Inflammatory macrophage treated with lipopolysaccharide for 1 hour (primary cell): ENCODE results near the gene SDSL.

Experiments
- DNase-seq, 2 donors: peaks; one replicate each; pipeline ENCODE4 v3.0.0-alpha.2; 2020 to 2022

SDSL gene

DNA sequence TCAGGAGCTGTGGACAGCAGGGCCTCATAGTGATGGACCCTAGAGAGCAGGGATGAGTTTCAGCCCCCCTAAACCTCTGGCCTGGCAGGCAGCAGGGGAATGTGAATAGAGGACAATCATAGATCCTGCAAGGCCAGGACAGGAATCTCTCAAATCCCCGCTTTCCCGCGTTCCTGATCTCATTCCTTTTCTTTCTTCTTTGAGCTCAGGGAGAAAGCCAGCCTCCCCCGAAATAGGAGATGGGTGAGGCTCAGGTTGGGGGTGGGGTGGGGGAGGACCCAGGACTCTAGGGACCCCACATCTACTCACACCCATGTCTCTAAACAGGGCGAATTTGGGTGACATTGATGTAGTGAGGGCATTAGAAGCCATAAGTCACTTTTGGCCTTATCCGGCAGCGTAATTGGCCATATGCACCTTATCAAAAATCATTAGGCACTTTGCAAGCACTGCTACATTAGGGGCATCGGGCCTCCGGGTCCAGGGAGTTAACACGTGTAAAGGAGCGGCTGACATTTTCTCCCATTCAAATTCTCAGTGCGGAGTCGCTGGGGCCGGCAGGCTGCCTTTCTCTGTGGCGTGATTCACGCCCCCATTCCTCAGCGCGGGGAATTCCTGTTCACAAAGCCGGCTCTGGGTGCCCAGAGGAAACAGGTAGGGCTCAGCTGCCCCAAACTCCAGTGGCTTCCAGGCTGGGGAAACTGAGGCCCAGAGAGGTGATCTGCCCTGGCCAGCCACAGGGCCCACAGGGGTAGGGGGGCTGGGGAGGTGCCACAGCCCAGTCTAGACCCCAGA, 48.0 kb downstream of the SDSL start:
- DNase-seq: no peak

DNA sequence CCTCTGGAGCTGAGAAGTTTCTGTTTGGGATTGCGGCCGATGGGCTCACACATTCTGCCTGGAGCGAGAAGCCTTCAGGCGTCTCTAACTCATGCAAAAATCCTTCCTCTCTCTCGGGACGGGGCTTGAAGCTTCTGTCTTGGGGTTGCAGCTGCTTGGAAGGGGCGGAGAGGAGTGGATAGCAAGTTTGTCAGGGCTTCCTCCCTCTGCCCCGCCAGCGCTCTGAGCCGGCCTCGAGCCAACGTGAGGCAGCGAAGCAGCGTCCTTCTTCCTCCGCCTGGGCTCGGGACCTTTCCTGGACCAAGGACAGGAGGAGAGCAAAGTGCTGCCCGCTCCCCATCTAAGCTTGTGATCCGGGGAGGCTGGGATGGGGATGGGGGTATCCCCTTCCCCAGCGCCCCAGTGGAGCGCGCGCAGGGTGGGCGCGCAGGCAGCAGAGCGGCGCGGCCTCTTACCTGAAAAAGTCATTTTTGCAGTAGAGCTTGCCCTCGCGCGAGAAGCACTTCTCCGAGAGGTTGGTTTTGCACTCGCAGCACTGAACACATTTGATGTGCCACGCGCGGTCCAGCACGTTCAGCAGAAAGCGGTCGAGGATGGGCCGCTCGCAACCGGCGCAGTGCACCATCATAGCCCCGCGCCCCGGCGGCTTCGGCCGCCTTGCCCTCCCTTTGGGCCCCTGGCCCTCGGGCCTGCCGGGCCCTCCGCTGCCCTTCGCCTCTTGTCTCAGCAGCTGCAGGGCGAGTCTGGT, 48.9 kb downstream of the SDSL start:
- DNase-seq: no peak

DNA sequence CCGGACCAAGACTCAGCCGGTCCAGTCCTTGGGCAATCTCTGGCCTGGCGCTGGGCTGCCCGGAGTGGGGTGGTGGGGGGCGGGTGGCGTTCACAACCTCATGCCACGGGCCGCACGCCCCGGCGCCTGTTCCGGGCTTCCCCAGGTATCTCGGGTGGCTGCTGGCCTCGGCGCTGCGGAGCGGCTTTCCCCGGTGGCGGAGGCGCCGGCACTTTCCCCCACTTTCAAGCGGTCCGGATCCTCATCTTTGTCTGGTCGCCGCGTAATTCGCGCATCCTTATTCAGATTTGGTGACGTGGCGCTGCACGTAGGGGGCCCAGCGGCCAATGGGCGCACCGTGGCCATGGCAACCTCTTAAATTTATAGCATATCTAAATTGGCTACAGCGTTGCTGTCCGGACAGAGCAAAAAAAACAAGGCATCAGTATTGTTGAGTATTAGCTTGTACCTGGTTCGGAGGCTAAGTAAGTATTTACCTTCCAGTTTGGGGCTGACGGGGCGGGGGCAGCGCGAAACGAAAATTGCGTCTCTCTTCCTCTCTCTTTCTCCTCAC, 49.5 kb downstream of the SDSL start, which contains the start of gene LHX5:
Gene LHX5, minus strand, starts transcription at position 253 of the 553 bp plus-strand sequence. CDS start 373 bp downstream, outside the sequence.
- no peak for DNase-seq

DNA sequence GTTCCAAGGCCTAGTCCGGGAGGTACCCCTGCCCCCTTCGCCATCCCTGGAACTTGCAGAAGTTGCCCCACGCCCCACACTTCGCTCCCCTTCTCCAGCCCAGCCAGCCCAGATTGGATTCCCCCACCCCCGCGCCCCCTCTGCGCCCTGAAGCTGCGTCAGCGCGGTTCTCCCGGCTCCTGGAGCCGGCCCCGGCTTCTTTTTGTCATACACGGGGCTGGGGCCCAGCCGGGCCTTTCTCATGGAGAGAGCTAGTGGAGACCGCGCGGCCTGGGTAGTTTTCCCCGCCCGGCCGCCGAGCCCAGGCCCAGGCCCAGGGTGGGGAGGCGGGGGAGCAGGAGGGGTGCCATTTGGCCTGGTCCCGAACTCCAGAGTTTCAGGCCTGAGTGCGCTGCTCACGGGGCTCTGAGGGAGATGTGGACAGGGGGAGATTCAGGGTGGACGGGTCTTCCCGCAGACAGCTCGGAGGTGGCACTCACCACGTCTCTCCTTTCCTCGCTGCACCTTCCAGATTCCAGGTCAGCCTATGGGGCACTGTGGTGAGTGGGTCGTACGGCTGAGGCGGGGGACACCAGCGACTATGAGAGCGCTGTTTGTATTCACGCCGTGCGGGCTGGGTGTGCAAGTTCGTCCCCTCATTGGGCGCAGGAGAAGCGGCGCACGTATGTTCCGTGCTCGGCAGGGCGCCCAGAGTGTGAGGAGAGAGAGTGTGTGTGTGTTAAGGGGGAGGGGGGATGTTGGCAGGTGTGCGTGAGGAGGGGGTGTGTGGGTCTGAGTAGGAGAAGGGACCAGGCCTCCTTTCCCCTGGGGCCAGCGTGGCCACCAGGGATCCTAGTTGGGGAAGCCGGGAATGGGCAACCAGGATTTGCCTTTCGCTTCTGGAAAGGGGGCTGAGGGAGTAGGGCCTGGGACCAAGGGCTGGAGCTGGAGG, 50.3 kb downstream of the SDSL start:
- no peak for DNase-seq

DNA sequence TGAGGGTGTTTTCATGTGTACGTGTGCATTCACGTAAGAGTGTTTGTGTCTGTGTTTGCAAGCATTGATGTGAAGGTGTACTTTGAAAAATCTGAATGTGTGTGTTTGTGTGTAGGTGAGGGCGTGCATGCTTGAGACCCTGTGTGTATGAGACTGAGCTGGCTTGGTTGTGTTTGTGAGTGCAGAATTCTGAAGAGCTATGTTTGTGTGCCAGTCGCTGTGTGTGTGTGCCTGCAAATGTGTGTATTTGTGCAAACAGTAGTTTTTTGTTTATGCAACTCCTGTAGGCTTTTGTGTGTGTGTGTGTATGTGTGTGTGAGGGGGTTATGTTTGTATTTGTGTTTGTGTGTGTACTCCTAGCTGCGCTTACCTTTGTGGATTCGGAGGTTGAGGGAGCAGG, 51.2 kb downstream of the SDSL start:
- DNase-seq: no peak

DNA sequence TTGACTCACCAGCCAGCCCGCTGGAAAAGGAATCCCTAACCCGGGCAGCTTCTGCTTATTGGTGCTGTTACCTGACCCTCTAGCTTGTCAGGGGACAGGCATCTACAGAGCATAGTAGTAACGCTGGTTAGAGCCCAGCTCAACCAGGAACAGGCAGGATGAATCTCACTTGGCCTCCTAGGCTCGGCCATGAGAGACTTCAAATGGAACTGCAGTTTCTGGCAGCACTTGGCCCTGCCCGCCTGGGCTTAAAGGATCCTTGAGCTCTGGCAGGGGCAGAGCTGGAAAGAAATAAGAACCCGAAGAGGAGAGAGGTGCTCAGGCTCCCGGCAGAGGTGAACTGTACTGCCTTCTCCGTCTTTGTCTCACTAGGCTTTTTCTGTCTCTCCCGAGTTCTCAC, 51.8 kb downstream of the SDSL start:
- DNase-seq: no peak

DNA sequence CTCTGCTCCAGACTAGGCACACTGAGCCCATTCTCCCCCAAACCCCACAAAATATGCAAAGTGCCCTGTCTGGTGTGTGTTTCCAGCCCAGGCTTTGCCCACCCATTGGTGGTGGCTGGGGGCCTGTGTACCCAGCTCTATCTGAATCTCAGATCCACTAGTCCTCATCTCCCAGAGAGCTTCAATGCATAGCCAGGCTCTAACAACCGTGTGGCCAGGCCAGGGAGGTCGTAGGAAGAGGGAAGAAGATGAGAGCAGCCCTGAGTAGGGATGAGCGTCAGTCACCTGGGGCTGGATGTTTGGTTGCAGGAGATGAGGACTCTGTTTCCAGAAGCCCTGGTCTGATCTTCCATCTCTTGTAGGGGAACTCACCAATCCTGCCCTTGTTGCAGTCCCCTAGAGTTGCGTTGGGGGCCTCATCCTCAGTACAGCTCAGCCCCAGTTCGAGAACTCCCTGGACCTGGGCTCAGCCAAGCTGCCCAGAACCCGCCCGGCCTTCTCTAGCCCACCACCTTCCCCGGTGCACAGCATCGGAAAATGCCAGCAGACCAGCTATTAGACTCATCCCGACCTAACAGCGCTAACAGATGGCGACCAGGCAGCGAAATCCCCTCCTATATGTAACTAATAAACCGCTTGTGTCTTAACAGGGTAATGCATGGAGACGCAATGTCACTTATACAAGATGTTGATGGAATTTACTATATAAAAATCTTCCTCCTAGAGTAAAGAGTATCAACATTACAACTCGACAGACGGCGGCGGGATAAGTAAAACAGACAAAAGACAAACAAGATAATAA, 52.7 kb downstream of the SDSL start:
- no peak for DNase-seq

DNA sequence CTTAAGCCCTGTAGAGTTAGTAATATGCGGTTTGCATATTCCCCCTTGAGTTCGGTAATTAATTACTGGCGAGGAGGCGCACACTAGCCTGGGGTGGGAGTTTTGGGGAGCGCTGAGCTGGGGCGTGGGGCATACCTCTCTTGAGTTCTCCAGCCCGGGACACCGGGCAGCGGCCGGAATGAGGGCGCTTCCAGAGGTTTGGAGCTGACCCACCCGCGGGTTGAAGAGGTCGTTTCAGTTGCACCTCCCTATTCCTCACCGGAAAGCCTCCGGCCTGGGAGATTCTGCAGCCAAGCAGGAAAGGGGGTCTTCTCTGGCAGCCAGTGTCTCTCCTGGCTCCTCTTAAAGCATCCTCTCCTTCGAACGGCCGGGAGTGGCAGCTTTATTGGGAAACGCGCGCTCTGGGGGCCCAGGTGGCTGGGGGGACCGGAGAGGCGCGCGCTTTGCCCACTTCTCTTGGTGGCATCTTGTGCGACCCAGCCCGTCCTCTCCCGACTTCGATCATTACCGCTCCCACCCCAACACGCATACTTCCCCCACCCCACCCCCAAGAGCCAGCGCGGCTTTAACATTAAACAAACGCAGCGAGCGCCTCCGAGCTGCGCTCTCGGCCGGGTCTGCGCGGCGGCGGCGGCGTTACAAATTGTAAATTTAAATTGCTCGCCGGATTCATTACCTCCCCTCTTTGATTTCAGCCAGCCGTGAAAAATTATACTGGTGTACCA, 53.4 kb downstream of the SDSL start:
- no peak for DNase-seq

DNA sequence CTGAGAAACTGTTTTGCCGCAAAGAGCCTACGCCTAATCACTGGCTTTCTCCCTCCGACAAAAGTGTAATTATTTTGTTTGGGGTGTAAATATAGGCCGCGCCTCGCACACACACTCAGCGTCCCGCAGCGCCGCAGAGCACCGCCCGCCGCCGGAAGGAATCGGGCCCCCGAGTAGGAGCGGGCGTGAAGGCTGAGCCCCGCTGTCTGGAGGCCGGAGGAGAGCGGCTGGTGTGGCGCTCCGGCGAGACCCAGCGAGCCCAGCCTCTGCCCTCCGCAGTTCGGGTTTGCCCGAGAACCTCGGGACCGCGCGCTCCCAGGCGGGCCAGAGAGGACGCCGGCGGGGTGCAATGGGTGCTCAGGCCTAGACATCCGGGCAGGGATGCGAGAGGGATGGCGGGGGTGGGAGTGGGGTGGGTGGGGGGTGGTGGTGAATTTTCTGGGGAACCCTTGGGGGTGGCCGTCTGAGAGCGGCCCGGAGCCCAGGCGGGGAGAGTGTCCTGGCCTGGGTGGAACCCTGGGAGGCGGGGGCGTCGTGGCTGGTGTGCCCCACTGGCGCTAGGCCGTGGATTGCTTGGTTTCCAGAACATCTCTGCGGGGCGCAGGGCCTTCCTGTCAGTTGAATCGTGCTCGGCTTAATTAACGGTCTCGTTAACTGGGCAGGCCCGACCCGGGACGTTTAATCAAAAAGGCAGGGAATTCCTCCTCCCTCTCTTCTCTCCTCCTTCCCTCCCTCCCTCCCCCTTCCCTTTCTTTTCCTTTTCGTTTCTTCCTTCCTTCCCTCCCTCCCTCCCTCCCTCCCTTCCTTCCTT, 54.2 kb downstream of the SDSL start:
- DNase-seq: no peak

DNA sequence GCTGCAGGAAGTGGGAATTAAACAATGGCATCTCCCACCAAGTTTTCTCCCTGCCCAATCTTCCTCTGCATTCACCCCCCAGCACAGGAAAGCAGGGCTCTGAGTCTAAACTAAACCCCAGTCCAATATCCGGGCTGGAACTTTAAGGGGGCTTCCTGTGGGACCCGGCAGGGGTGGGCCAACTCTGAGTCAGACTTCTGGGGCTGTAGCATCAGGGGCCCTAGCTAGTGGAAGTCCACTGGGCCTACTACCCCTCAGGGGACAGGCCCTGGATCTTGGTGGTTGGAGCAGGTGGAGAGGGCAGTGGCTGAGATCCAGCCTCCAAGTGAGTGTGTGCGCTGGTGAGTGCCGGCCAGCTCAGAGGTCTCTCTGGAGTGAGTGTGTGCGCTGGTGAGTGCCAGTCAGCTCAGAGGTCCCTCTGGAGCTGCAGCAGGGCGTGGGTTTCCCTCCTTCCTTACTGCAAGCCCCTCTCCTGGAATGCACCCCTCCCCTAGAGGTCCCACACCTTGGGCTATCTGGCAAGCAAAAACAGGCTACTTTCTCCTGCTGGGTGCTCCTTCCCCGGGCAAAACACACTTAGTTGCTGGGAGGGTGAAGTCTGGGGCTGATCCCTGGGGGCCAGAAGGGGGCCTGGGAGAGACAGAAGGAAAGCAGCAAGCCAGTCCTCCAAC, 55.1 kb downstream of the SDSL start:
- no peak for DNase-seq

DNA sequence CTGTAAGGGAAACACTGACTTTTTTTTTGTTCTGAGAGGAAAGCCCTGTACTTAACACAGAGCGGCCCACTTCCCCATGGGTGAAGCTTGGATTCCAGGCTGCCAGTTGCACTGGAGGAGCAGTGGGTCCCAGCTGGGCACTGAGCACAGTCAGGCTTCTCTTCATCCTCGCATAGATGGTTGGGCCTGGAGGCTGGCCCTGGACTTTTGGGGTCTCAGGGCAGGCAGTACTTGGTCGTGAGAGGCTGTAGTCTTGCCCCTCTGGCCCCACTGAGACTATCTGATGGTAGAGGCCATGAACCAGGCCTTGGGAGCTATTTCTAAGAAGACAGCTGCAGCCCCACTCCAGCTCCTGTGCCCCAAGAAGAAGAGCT, 55.6 kb downstream of the SDSL start:
- no peak for DNase-seq

DNA sequence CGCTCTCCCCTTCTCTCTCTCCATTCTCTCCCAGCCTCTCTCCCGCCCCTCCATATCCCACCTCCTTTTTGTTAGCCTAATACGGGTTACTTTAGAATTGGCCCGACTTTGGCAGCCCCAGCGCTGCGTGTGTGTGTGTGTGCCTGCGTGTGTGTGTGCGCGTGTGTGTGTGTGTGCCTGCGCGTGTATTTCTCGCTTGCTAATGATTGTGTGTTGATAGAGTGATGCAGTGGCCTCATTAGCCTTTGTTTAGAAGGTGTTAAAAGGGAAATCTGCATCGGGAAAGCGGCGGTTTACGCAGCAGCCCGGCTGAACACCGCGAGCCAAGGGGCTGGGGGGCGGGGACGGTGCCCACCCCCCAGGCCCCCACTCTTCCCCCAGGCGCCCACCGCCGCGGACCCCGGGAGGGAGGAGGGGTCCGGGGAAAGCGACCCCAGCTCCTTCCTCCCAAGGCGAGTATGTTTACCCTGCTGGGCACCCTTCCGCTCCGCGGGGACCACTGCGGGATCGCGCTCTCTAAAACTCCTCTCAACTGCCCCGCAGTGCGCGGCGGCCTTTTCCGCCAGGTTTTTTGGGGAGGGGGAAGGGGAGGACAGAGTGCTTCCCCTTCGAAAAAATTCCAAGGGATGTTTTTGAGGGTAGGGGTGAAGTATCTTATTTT, 56.3 kb downstream of the SDSL start:
- no peak for DNase-seq

DNA sequence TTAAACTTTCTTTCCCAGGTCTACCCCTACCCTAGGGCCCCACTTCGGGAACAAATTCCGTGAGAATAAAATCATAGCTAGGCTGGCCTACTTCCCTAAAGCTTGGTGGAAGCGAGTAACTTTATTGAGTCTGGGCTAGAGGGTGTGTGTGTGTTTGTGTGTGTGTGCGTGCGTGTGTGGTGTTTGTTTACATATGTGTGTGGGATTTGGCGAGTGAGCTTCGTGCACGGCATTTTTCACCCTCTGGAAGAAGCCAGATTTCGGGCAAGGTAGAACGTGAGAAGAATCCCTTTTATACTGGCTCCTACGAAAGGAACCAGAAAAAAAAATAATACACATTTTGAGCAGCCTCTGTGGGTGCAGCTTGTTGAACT, 57.0 kb downstream of the SDSL start:
- no peak for DNase-seq

DNA sequence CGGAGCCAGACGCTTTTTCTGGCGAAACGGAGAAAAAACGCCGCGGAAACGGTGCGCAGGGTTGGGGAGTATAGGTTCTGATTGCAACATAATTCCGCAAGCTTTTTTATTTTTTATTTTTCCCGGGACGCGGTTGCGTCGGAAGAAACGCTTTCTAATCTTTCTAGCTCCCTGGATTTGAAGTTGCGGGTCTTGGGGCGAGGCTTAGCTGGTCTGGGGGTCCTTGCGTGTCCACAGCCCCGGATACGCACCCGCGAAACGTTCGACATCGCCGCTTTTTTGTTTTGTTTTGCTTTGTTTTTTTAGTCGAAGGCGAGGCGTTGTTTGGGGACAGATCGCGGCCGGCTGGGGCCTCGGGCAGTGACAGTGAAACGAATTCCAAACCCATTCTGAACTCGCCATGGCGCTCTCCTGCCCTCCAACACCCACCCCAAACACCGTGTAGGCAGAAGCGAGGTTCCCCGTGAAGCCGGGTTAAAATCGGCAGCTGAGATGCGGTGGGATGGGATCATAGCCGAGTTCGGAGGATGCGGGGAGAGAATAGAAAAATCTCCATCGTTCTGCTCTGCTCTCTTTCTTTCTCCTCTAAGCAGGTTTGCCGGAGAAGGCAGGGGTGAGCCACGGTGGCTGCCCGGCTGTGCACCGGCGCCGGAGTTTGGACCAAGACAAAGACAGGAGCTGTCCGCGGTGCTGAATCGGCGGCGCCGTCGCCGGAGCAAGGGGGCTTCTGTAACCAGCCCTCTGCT, 57.6 kb downstream of the SDSL start:
- peak in 1 of 2 donors; percentile 33 for DNase-seq

DNA sequence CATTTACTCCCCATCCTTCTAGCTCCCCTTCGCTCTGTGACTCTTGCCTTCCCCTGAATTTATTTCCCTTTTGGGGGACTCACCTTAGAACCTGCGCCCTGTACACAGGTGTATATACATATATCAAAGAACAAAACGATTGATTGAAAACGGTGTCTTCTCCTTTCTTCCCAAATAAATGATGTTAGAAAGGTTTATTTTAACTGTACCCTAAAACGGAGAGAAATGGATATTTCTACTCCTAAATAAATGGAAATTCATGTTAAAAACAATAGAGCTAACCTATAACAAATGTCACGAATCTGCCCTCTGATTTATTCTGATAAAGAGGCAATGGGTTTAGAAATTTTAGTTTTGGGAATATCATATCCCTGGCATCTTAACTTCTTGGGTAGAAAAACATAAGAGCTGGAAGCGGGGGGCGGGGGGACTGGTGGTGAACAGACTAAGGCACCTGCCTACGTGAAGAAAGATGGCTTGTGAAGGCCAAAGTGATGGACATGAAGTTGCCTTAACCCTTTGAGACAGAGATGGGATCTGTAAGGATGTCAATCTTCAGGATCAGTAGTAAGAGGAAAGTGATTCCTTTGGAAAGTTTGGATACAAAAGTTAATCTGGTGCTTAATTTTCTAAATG, 58.3 kb downstream of the SDSL start:
- DNase-seq: no peak

DNA sequence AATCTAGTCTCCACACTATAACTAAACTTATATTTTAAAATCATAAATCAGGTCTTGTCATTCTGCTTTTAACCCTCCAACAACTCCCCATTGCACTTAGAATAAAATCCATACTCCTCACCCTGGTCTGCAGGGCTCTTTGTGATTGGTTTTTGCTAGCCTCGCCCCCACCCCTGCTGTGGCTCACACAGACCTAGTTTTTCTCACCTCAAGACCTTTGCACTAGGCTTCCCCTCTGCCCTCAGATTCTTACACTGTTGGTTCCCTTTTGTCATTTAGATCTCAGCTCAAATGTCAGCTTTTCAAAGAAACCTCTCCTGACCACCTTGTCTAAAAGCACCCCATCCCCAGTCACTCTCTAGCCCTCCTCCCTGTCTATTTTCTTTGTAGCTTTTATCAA, 60.2 kb downstream of the SDSL start:
- DNase-seq: no peak

DNA sequence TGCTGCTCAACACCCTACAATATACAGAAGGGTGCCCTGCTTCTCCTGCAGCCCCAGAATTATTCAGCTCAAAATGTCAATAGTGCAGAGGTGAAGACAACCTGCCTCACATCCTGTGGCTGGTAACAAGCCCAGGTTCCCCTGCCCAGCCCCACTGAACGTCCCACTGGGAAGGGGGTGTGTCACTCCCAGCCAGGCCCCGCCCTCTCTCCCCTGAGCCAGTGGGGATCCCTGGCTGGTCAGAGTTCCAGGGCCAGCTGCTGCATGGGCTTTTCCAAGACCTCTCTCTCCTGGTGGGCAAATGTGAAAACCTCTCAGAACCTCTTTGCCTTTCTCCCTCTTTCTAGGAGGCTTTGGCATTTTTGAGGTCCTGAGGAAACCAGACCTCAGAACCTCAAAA, 63.1 kb downstream of the SDSL start:
- DNase-seq: no peak

DNA sequence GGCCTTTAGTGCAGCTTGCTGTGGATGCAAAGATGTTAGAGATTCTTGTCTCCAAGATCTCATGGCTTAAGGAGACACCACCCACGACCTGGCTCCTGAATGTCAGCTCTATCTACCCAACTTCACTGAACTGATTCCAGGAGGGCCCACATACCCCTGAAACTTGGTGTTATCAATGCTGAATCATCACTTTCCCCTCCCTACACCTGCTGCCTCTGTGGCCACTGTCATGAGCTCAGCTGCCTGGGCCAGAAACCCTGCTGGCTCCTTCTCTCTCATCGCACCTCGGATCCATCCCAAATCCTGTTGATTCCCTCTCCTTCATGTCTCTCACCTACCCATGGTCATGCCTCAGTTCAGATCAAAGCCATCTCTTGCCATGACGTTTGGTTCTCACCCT, 64.5 kb downstream of the SDSL start:
- no peak for DNase-seq
